K562 (cell line): ENCODE results near the gene RNF26.

Source experiments
- ELK1 ChIP-seq: sonication (generic); formaldehyde crosslinking; IDR thresholded peaks from 2 replicates; pipeline ENCODE4 v1.8.1; 2022; ENCODE audit warnings: missing genetic modification reagents
- FOXK2 ChIP-seq, 2 experiments: fragments of 450-650 bp; IDR thresholded peaks in 1 of 2; conservative IDR thresholded peaks in 1 of 2; 2 replicates each; pipeline ENCODE4 v1.6.1; 2016; ENCODE audit warnings: low read depth in 2 of 2, mild to moderate bottlenecking in 1 of 2
- POLR2A ChIP-seq: fragments of 450-650 bp; conservative IDR thresholded peaks from 2 replicates; pipeline ENCODE4 v1.6.1; 2016
- POLR2AphosphoS5 ChIP-seq: IDR thresholded peaks from 2 replicates; pipeline ENCODE4 v1.6.1; 2011; ENCODE audit warnings: mild to moderate bottlenecking, low read depth, low read length, moderate library complexity; ENCODE audit not compliant: control insufficient read depth, insufficient read depth
- RHOXF2B ChIP-seq: fragments of 250-450 bp; sonication (Bioruptor Pico); conservative IDR thresholded peaks from 2 replicates; pipeline ENCODE4 v1.5.1; 2021
- SMARCE1 ChIP-seq: fragments of 450-650 bp; IDR thresholded peaks from 2 replicates; pipeline ENCODE4 v1.7.1; 2016; ENCODE audit warnings: mild to moderate bottlenecking
- SREBF1 ChIP-seq: fragments of 150-350 bp; IDR thresholded peaks from 2 replicates; pipeline ENCODE4 v1.6.1; 2014; ENCODE audit warnings: antibody characterized with exemption, low read depth, low read length, borderline replicate concordance
- ZBTB1 ChIP-seq: sonication (generic); formaldehyde crosslinking; IDR thresholded peaks from 2 replicates; pipeline ENCODE4 v1.8.1; 2023; ENCODE audit warnings: missing genetic modification reagents, low read depth, mild to moderate bottlenecking, borderline replicate concordance
- ZC3H8 ChIP-seq: fragments of 450-650 bp; IDR thresholded peaks from 2 replicates; pipeline ENCODE4 v1.6.1; 2017
- ZNF121 ChIP-seq: sonication (generic); formaldehyde crosslinking; conservative IDR thresholded peaks from 2 replicates; pipeline ENCODE4 v1.8.0; 2022; ENCODE audit warnings: missing genetic modification reagents
- ZNF76 ChIP-seq: fragments of 250-450 bp; sonication (Bioruptor Pico); IDR thresholded peaks from 2 replicates; pipeline ENCODE4 v1.4.0; 2020; ENCODE audit warnings: mild to moderate bottlenecking, moderate library complexity, borderline replicate concordance
- ZNF766 ChIP-seq: fragments of 200-800 bp; sonication (Bioruptor generic); conservative IDR thresholded peaks from 2 replicates; pipeline ENCODE4 v1.6.1; 2016; ENCODE audit warnings: missing genetic modification characterization, missing compliant biosample characterization
- ZZZ3 ChIP-seq: fragments of 450-650 bp; IDR thresholded peaks from 2 replicates; pipeline ENCODE4 v1.6.1; 2016; ENCODE audit warnings: antibody characterized with exemption, mild to moderate bottlenecking, moderate library complexity

GRCh38 chr11:119319136-119319699 lies 15.1 kb upstream of the RNF26 start:
- TF ChIP-seq ZNF766 (CRISPR knock-in tag) (no peak), SMARCE1 (no peak), POLR2AphosphoS5 (no peak), ZNF121 (CRISPR knock-in tag) (no peak), ZZZ3 (no peak), FOXK2 (conservative IDR thresholded peaks at IDR 0.05 in 1 of 2, IDR thresholded peaks at IDR 0.05 in 1 of 2; ENCODE audit: low read depth in 2 of 2) (no peak), ZC3H8 (no peak), ZBTB1 (CRISPR knock-in tag) (no peak), ZNF76 (CRISPR knock-in tag) (no peak), SREBF1 (no peak), POLR2A (peak; percentile 30; the same call in 1 of the 2 replicates), ELK1 (CRISPR knock-in tag) (no peak), RHOXF2B (CRISPR knock-in tag) (no peak)
